WTC11 (cell line): ENCODE measurements around the gene RGL1. TPM values are rescaled to one million over a fixed set of nuclear protein-coding genes. Genes with fewer than 3 reads are reported as not detected.

Experiments used
- ATAC-seq: fragments of 200-7000 bp; cut with Tn5 transposase; 2 replicates; pipeline ENCODE4 v1.10.0; 2021; ENCODE audit warnings: mild to moderate bottlenecking, moderate library complexity
- CTCF ChIA-PET: fragments of 300-600 bp; sonication (Branson Sonifier 250); formaldehyde crosslinking; loops from one replicate; lab custom pipeline; 2021; ENCODE audit warnings: antibody characterized with exemption; lab: Charles Lee
- POLR2A ChIA-PET: fragments of 350-600 bp; sonication (Branson Sonifier 250); formaldehyde crosslinking; loops from one replicate; lab custom pipeline; 2021; ENCODE audit warnings: antibody characterized with exemption; lab: Charles Lee
- DNase-seq: peaks from one replicate; pipeline ENCODE4 v3.0.0; 2021; ENCODE audit warnings: low spot score
- H3K27ac Mint-ChIP-seq: 2 replicates; pipeline ENCODE4 v1.8.0; 2021; ENCODE audit warnings: mixed read lengths
- H3K27me3 Mint-ChIP-seq: 2 replicates; pipeline ENCODE4 v1.8.0; 2021; ENCODE audit warnings: low read depth, mild to moderate bottlenecking, moderate library complexity, mixed read lengths
- H3K36me3 Mint-ChIP-seq: 2 replicates; pipeline ENCODE4 v1.8.0; 2021; ENCODE audit warnings: mixed read lengths
- H3K4me1 Mint-ChIP-seq: 2 replicates; pipeline ENCODE4 v1.8.0; 2022; ENCODE audit warnings: mixed read lengths
- H3K4me3 Mint-ChIP-seq: 2 replicates; pipeline ENCODE4 v1.8.0; 2021; ENCODE audit warnings: mild to moderate bottlenecking, moderate library complexity, mixed read lengths
- H3K9me3 Mint-ChIP-seq: 2 replicates; pipeline ENCODE4 v1.8.0; 2021; ENCODE audit warnings: mixed read lengths
- CREM ChIP-seq: sonication (generic); formaldehyde crosslinking; IDR thresholded peaks from 2 replicates; pipeline ENCODE4 v1.8.1; 2022; ENCODE audit warnings: mild to moderate bottlenecking, missing genetic modification reagents, moderate library complexity
- ETV6 ChIP-seq: sonication (generic); formaldehyde crosslinking; IDR thresholded peaks from 2 replicates; pipeline ENCODE4 v1.8.1; 2022; ENCODE audit warnings: mild to moderate bottlenecking, missing genetic modification reagents
- GABPB1 ChIP-seq: sonication (generic); formaldehyde crosslinking; IDR thresholded peaks from 2 replicates; pipeline ENCODE4 v1.8.1; 2023; ENCODE audit warnings: mild to moderate bottlenecking, missing genetic modification reagents
- GTF2I ChIP-seq: fragments of 250-450 bp; sonication (Bioruptor Pico); conservative IDR thresholded peaks from 2 replicates; pipeline ENCODE4 v1.4.0; 2021; ENCODE audit warnings: mild to moderate bottlenecking
- HMGA2 ChIP-seq: fragments of 250-450 bp; sonication (Bioruptor Pico); IDR thresholded peaks from 2 replicates; pipeline ENCODE4 v1.4.0; 2021; ENCODE audit warnings: mild to moderate bottlenecking, moderate library complexity
- KAT7 ChIP-seq: sonication (generic); formaldehyde crosslinking; IDR thresholded peaks from 2 replicates; pipeline ENCODE4 v1.8.1; 2023; ENCODE audit warnings: missing genetic modification reagents, mild to moderate bottlenecking, borderline replicate concordance
- MXD4 ChIP-seq: fragments of 250-450 bp; sonication (Bioruptor Pico); IDR thresholded peaks from 2 replicates; pipeline ENCODE4 v1.8.0; 2021; ENCODE audit warnings: mild to moderate bottlenecking, moderate library complexity, borderline replicate concordance
- NFE2L1 ChIP-seq: sonication (generic); formaldehyde crosslinking; IDR thresholded peaks from 2 replicates; pipeline ENCODE4 v1.8.1; 2023; ENCODE audit warnings: missing genetic modification reagents
- NFYB ChIP-seq: sonication (generic); formaldehyde crosslinking; conservative IDR thresholded peaks from 2 replicates; pipeline ENCODE4 v1.8.0; 2022; ENCODE audit warnings: low read depth, missing genetic modification reagents
- PRRX2 ChIP-seq: fragments of 250-450 bp; sonication (Bioruptor Pico); IDR thresholded peaks from 2 replicates; pipeline ENCODE4 v1.8.0; 2021; ENCODE audit warnings: mild to moderate bottlenecking
- STAT6 ChIP-seq: sonication (generic); formaldehyde crosslinking; conservative IDR thresholded peaks from 2 replicates; pipeline ENCODE4 v1.8.1; 2023; ENCODE audit warnings: mild to moderate bottlenecking, low read depth, missing genetic modification reagents, moderate library complexity
- TEAD1 ChIP-seq: sonication (generic); formaldehyde crosslinking; IDR thresholded peaks from 2 replicates; pipeline ENCODE4 v1.8.0; 2022; ENCODE audit warnings: mild to moderate bottlenecking, missing genetic modification reagents
- USF2 ChIP-seq: sonication (generic); formaldehyde crosslinking; IDR thresholded peaks from 2 replicates; pipeline ENCODE4 v1.8.1; 2023; ENCODE audit warnings: mild to moderate bottlenecking, missing genetic modification reagents, moderate library complexity
- ZBTB21 ChIP-seq: sonication (generic); formaldehyde crosslinking; IDR thresholded peaks from 2 replicates; pipeline ENCODE4 v1.8.1; 2023; ENCODE audit warnings: mild to moderate bottlenecking, missing genetic modification reagents, borderline replicate concordance
- ZNF219 ChIP-seq: sonication (generic); formaldehyde crosslinking; IDR thresholded peaks from 2 replicates; pipeline ENCODE4 v1.8.0; 2023; ENCODE audit warnings: missing genetic modification reagents, mild to moderate bottlenecking, borderline replicate concordance
- ZNF263 ChIP-seq: sonication (generic); formaldehyde crosslinking; IDR thresholded peaks from 2 replicates; pipeline ENCODE4 v1.8.1; 2022; ENCODE audit warnings: low read depth, mild to moderate bottlenecking, moderate library complexity, missing genetic modification reagents
- ZNF671 ChIP-seq: fragments of 250-450 bp; sonication (Bioruptor Pico); IDR thresholded peaks from 2 replicates; pipeline ENCODE4 v1.8.0; 2021; ENCODE audit warnings: mild to moderate bottlenecking
- ZSCAN18 ChIP-seq: fragments of 250-450 bp; sonication (Bioruptor Pico); IDR thresholded peaks from 2 replicates; pipeline ENCODE4 v2.1.2; 2022; ENCODE audit warnings: mild to moderate bottlenecking, moderate library complexity
- total RNA-seq: library from RNA; stranded (reverse); gene quantifications from 3 replicates; pipeline ENCODE4 v1.2.3, GENCODE V29; 2021
- TF ChIP-seq, protein P1 (sequence below): fragments of 250-450 bp; sonication (Bioruptor Pico); IDR thresholded peaks from 2 replicates; pipeline ENCODE4 v1.9.0; 2021; ENCODE audit warnings: mild to moderate bottlenecking, borderline replicate concordance
- TF ChIP-seq, protein P2 (sequence below): sonication (generic); formaldehyde crosslinking; IDR thresholded peaks from 2 replicates; pipeline ENCODE4 v1.8.0; 2022; ENCODE audit warnings: mild to moderate bottlenecking, missing genetic modification reagents

RGL1 gene
- total RNA-seq, 1 experiment from 2014 or later = 1.5 TPM

DNA sequence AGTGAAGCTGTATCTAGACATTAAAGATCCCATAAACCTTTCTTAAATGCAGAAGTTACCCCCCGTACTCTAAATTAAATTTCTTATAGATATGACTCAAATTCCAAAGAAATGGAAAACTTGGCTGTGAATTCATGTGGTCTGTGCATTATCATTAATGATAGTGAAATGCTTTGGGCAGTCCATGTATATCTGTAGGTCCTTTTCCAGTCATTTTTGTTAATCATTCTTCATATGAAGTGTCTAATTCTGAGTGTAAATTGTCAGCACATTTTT, 89.3 kb downstream of the RGL1 start:
- Mint-ChIP-seq H3K27me3 (no peaks in the 10 kb centered on the region), H3K27ac (no peak overlapping the region), H3K4me1 (no peaks in the 10 kb centered on the region), H3K4me3 (no peak overlapping the region), H3K9me3 (no peaks in the 10 kb centered on the region), H3K36me3 (no peaks in the 10 kb centered on the region)
- ChIA-PET POLR2A (no interaction called here), CTCF (interaction anchor here (1.3 kb wide), 2 partner anchors 9 to 210 kb away, joined by 3 to 4 read pairs; no protein-coding TSS in a partner anchor)
- no peak for ATAC-seq
- TF ChIP-seq, protein P1, sequence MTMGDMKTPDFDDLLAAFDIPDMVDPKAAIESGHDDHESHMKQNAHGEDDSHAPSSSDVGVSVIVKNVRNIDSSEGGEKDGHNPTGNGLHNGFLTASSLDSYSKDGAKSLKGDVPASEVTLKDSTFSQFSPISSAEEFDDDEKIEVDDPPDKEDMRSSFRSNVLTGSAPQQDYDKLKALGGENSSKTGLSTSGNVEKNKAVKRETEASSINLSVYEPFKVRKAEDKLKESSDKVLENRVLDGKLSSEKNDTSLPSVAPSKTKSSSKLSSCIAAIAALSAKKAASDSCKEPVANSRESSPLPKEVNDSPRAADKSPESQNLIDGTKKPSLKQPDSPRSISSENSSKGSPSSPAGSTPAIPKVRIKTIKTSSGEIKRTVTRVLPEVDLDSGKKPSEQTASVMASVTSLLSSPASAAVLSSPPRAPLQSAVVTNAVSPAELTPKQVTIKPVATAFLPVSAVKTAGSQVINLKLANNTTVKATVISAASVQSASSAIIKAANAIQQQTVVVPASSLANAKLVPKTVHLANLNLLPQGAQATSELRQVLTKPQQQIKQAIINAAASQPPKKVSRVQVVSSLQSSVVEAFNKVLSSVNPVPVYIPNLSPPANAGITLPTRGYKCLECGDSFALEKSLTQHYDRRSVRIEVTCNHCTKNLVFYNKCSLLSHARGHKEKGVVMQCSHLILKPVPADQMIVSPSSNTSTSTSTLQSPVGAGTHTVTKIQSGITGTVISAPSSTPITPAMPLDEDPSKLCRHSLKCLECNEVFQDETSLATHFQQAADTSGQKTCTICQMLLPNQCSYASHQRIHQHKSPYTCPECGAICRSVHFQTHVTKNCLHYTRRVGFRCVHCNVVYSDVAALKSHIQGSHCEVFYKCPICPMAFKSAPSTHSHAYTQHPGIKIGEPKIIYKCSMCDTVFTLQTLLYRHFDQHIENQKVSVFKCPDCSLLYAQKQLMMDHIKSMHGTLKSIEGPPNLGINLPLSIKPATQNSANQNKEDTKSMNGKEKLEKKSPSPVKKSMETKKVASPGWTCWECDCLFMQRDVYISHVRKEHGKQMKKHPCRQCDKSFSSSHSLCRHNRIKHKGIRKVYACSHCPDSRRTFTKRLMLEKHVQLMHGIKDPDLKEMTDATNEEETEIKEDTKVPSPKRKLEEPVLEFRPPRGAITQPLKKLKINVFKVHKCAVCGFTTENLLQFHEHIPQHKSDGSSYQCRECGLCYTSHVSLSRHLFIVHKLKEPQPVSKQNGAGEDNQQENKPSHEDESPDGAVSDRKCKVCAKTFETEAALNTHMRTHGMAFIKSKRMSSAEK (CRISPR knock-in tag) = no peak
- TF ChIP-seq CREM (CRISPR knock-in tag) = no peak
- no peak for TF ChIP-seq ETV6 (CRISPR knock-in tag)
- no peak for TF ChIP-seq KAT7 (CRISPR knock-in tag)
- TF ChIP-seq ZNF263 (CRISPR knock-in tag) = no peak
- no peak for TF ChIP-seq HMGA2 (CRISPR knock-in tag)
- TF ChIP-seq PRRX2 (CRISPR knock-in tag) = no peak
- TF ChIP-seq GABPB1 (CRISPR knock-in tag) = no peak
- TF ChIP-seq NFE2L1 = no peak
- TF ChIP-seq, protein P2, sequence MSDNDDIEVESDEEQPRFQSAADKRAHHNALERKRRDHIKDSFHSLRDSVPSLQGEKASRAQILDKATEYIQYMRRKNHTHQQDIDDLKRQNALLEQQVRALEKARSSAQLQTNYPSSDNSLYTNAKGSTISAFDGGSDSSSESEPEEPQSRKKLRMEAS (CRISPR knock-in tag) = no peak
- no peak for TF ChIP-seq USF2
- TF ChIP-seq ZNF671 (CRISPR knock-in tag) = no peak
- no peak for TF ChIP-seq MXD4 (CRISPR knock-in tag)
- no peak for TF ChIP-seq TEAD1
- no peak for TF ChIP-seq NFYB (CRISPR knock-in tag)
- no peak for TF ChIP-seq ZNF219
- no peak for TF ChIP-seq ZBTB21 (CRISPR knock-in tag)
- TF ChIP-seq GTF2I (CRISPR knock-in tag) = no peak
- no peak for TF ChIP-seq ZSCAN18 (CRISPR knock-in tag)
- no peak for TF ChIP-seq STAT6
- TF ChIP-seq, all 79 proteins: peak for 0
- no peak for DNase-seq
